Left ventricle myocardium inferior (tissue), 1 donor: ENCODE measurements around the gene RTN4IP1. TPM values are rescaled to one million over a fixed set of nuclear protein-coding genes. Genes with fewer than 3 reads are reported as not detected.
"Not testable (repeated sequence)": the region's sequence is repeated elsewhere in the genome, so short reads cannot be mapped to it uniquely, and the experiment has no call there.

Experiments
- DNase-seq: peaks from one replicate; pipeline ENCODE4 v3.0.0-alpha.2; 2020
- H3K27ac ChIP-seq: fragments of 200-600 bp; replicated peaks from 2 replicates; pipeline ENCODE4 v1.8.0; 2021
- H3K27me3 ChIP-seq: fragments of 200-600 bp; 2 replicates; pipeline ENCODE4 v1.8.0; 2021; ENCODE audit warnings: low read depth
- H3K36me3 ChIP-seq: fragments of 200-600 bp; 2 replicates; pipeline ENCODE4 v1.8.0; 2021
- H3K4me1 ChIP-seq: fragments of 200-600 bp; 2 replicates; pipeline ENCODE4 v1.8.0; 2021
- H3K4me3 ChIP-seq: fragments of 200-600 bp; 2 replicates; pipeline ENCODE4 v1.8.0; 2021; ENCODE audit warnings: mild to moderate bottlenecking, moderate library complexity
- H3K9me3 ChIP-seq: fragments of 200-600 bp; replicated peaks from 2 replicates; pipeline ENCODE4 v1.8.0; 2021
- intact Hi-C: fragments of 100-400 bp; cut with micrococcal nuclease; formaldehyde crosslinking; loops from one replicate; pipeline ENCODE4 v1.11.0; 2022
- total RNA-seq: library from RNA; stranded (reverse); fragmentation: NEBNext Ultra II Directional; extraction: Animal tissue kit (Norgen Biotek cat#: 25700); gene quantifications from one replicate; pipeline ENCODE4 v1.2.1, GENCODE V29; 2021
- TF ChIP-seq, protein P1 (sequence below): fragments of 200-600 bp; IDR thresholded peaks from 2 replicates; pipeline ENCODE4 v1.8.0; 2021; ENCODE audit warnings: antibody characterized with exemption, mild to moderate bottlenecking, borderline replicate concordance
- donor health status: DM: no; HTN: yes; CAD: no; lungs with severe emphysema.

The RTN4IP1 gene
- total RNA-seq, 1 donor from 2014 or later, result 21.5 TPM

DNA sequence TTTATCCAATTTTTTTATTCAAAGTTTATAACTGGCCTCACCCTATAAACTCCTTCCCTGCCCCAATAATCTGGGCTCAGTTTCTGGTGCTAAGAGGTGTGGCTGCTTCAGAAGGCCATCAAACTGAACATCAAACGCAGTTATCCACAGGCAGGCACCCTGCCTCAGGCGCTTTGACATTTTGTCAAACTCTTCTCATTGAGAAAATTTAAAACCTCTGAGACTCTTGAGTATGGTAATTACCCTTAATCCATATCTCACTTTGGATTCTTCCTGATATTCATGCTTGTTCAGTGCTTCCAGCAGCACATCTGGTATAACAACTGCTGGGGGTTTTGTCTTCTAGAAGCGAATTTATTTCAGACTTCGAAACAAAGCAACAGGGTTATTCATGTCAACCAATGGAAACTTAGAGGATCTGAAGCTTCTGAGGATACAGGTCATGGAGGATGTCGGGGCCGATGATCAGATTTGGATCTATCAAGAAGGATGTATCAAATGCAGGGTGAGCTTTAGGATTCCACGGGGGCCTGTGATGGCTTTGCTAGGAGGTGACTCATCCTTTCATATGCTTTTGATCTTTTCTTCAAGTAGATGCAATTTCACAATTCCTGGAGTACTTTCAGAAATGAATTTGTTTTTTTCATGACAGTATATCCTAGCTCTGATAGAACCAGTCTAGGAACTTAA lies 68.2 kb downstream of the RTN4IP1 start:
- Histone ChIP-seq H3K27me3 (no peaks in the 10 kb centered on the region), H3K4me3 (no peak overlapping the region), H3K36me3 (peaks cover 22% of the 10 kb centered on the region), H3K4me1 (peaks cover 16% of the 10 kb centered on the region), H3K9me3 (no peaks in the 10 kb centered on the region), H3K27ac (no peak overlapping the region)
- no peak for DNase-seq
- intact Hi-C loops, result loop anchor here (10.0 kb wide), 1 partner anchor 226 kb away; no protein-coding TSS in a partner anchor
- TF ChIP-seq, protein P1, sequence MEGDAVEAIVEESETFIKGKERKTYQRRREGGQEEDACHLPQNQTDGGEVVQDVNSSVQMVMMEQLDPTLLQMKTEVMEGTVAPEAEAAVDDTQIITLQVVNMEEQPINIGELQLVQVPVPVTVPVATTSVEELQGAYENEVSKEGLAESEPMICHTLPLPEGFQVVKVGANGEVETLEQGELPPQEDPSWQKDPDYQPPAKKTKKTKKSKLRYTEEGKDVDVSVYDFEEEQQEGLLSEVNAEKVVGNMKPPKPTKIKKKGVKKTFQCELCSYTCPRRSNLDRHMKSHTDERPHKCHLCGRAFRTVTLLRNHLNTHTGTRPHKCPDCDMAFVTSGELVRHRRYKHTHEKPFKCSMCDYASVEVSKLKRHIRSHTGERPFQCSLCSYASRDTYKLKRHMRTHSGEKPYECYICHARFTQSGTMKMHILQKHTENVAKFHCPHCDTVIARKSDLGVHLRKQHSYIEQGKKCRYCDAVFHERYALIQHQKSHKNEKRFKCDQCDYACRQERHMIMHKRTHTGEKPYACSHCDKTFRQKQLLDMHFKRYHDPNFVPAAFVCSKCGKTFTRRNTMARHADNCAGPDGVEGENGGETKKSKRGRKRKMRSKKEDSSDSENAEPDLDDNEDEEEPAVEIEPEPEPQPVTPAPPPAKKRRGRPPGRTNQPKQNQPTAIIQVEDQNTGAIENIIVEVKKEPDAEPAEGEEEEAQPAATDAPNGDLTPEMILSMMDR, result no peak

DNA sequence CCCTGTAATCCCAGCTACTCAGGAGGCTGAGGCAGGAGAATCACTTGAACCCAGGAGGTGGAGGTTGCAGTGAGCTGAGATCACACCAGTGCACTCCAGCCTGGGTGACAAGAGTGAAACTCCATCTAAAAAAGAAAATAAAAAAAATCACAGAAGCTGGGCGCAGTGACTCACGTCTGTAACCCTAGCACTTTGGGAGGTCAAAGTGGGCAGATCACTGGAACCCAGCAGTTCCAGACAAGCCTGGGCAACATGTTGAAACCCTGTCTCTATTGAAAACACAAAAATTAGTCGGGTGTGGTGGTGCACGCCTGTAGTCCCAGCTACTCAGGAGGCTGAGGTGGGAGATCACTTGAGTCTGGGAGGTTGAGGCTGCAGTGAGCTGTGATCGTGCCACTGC lies 69.6 kb downstream of the RTN4IP1 start:
- DNase-seq, H3K27me3 ChIP-seq, H3K9me3 ChIP-seq, H3K4me3 ChIP-seq, H3K27ac ChIP-seq: not testable (repeated sequence)
- Histone ChIP-seq H3K4me1 (peaks cover 14% of the 10 kb centered on the region), H3K36me3 (peaks cover 22% of the 10 kb centered on the region)
- intact Hi-C loops, result loop anchor here (10.0 kb wide), 1 partner anchor 225 kb away; no protein-coding TSS in a partner anchor

DNA sequence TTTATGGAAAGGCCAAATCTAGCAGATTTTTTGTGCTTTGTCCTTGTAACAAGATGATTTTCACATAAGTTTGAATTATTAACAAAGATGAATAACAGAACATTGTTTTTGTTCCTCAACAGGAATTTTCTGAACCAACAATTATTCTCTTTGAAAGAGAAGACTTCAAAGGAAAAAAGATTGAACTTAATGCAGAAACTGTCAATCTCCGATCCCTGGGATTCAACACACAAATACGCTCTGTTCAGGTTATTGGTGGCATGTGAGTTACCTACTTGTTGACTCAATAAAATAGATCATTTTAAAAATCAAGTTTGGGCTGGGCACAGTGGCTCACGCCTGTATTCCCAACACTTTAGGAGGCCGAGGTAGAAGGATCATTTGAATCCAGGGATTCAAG lies 70.9 kb downstream of the RTN4IP1 start:
- intact Hi-C loops, result no loop called here
- DNase-seq, result no peak
- H3K4me3 ChIP-seq, result no peak overlapping the region
- peaks cover 29% of the 10 kb centered on the region for H3K36me3 ChIP-seq
- TF ChIP-seq, protein P1, result no peak
- peaks cover 1% of the 10 kb centered on the region for H3K4me1 ChIP-seq
- no peaks in the 10 kb centered on the region for H3K27me3 ChIP-seq
- H3K27ac ChIP-seq, result no peak overlapping the region
- H3K9me3 ChIP-seq, result no peaks in the 10 kb centered on the region

DNA sequence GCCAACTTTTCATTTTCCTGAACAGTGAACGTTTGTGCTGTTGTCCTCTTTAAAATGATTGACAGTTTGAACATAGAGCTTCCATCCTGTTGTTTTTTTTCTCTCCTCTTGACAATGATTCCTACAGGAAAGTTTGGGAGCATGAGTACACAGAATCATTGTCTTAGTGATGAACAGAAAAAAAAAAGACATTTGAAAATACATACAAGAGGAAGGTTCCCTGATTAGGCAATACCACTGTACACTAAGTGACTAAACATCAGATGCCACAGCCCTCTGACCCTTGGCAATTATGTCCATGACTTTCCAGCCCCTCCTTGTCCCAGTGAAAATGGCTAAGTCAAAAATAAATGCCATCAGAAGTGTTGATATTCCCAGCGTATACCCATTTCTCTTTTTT lies 71.5 kb downstream of the RTN4IP1 start:
- intact Hi-C loops, result no loop called here
- TF ChIP-seq, protein P1, result no peak
- Histone ChIP-seq H3K4me1 (no peaks in the 10 kb centered on the region), H3K4me3 (no peak overlapping the region), H3K27ac (no peak overlapping the region), H3K9me3 (no peaks in the 10 kb centered on the region), H3K36me3 (peaks cover 29% of the 10 kb centered on the region), H3K27me3 (no peaks in the 10 kb centered on the region)
- no peak for DNase-seq

DNA sequence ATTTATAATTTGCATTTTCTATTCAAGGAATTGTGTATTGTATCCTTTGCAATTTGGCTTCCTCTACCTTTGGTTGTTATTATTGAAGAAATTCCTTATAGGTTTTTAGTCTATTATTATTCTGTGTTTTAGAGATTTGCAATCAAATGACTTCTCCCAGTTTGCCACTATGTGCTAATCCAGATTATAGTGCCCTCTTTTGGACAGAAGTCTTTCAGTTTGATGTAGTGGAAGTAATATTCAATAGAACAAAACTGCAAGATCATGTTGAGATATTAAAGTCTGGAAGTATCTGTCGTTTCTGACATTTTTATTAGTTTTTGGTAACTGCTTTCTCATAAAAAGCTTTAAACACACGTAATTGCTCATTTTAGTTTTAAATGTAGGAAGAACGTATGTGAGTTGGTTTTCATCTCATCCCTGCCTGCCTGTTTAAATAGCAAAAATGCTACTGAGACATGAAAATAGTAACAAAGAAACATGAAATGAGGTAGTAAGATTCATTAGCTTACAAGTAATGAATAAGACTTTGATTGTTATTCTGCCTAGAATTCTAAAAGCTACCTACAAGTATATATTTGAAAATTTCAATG lies 72.8 kb downstream of the RTN4IP1 start:
- no peaks in the 10 kb centered on the region for H3K9me3 ChIP-seq
- DNase-seq, result no peak
- TF ChIP-seq, protein P1, result peak; percentile 43
- H3K4me3 ChIP-seq, result no peak overlapping the region
- intact Hi-C loops, result no loop called here
- no peaks in the 10 kb centered on the region for H3K27me3 ChIP-seq
- H3K36me3 ChIP-seq, result peaks cover 29% of the 10 kb centered on the region
- no peaks in the 10 kb centered on the region for H3K4me1 ChIP-seq
- H3K27ac ChIP-seq, result no peak overlapping the region

DNA sequence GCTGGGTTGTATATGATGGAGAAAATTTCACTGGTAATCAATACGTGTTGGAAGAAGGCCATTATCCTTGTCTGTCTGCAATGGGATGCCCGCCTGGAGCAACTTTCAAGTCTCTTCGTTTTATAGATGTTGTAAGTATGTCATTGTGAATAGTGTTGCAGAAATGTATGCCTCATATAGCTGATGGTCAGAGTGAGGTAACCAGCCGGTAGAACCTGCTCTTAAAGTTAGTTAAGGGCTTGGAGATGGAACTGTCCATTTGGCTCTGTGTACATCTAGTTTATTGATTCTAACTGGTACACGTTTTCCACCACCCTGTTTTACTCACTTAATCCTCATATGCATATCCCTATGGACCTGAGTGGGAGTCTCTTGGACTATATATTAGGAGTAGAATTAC lies 73.5 kb downstream of the RTN4IP1 start:
- peaks cover 24% of the 10 kb centered on the region for H3K36me3 ChIP-seq
- H3K4me3 ChIP-seq, result no peak overlapping the region
- H3K27me3 ChIP-seq, result no peaks in the 10 kb centered on the region
- H3K4me1 ChIP-seq, result no peaks in the 10 kb centered on the region
- DNase-seq, result no peak
- H3K27ac ChIP-seq, result no peak overlapping the region
- TF ChIP-seq, protein P1, result no peak
- H3K9me3 ChIP-seq, result no peaks in the 10 kb centered on the region
- intact Hi-C loops, result no loop called here
